Heart left ventricle (tissue), 13 donors: ENCODE data around the gene SPIN1.
A peak's percentile ranks its signal among the peaks of the same experiment; 100 is the strongest.

ENCODE experiments used
- CTCF ChIP-seq, 12 donors: fragments of 200-600 bp; sonication (generic) in 4 of 12; IDR thresholded peaks; one replicate each; pipeline versions ENCODE4 v1.5.0 to v1.8.0; 2018 to 2022; ENCODE audit warnings: antibody characterized with exemption in 12 of 12, mild to moderate bottlenecking in 5 of 12
- POLR2A ChIP-seq, 2 donors: fragments of 450-650 bp; IDR thresholded peaks; one replicate each; pipeline ENCODE4 v1.6.1; 2017; ENCODE audit warnings: antibody characterized with exemption in 2 of 2, mild to moderate bottlenecking in 2 of 2, moderate library complexity in 2 of 2
- donor health status: ischemic (EF 13 %, LVEDD 7.1; RV severe dilation, severe dysfunction).
- donor health status: DM: no; HTN: yes; CAD: no.
- donor health status: DM: no; HTN: no; CAD: no.
- donor health status: ischemic (EF 25% LVEDD 6.9; RV normal size, moderate dysfunction).
- donor health status: ischemic (EF 25% LVEDD 5.7; RV mildly dilated, moderate dysfunction).
- donor health status: ischemic (EF 35%, LVEDD 5.7; RV mildly dilated, moderate dysfunction).
- donor health status: nonischemic (EF 11% LVEDD 7.7; RV severe dilation, severe dysfunction).
- donor health status: DM: yes; HTN: yes; CAD: no.
- donor health status: PGD.
- donor health status: ischemic (EF 29% LVEDD 5.4; RV normal size, mild dysfunction).
- donor health status: nonischemic (EF 23%, LVEDD 6.1; RV moderate dilation, normal function).

GRCh38 chr9:88388203-88388885 is at the start of gene SPIN1:
- TF ChIP-seq POLR2A (IDR thresholded peaks at IDR 0.05) = no peak
- TF ChIP-seq CTCF (IDR thresholded peaks at IDR 0.05) = peak in 10 of 12 donors; percentile 20 to 82 (median 50)
